NB4 (cell line): ENCODE data around the gene DMPK.
A peak's percentile ranks its signal among the peaks of the same experiment; 100 is the strongest.

Source experiments
- DNase-seq: peaks from one replicate; pipeline ENCODE4 v3.0.0; 2010; ENCODE audit warnings: low read depth
- H3K4me3 ChIP-seq: one replicate; pipeline ENCODE4 v1.5.1; 2011; ENCODE audit warnings: mild to moderate bottlenecking, low read depth, low read length, moderate library complexity
- CTCF ChIP-seq: IDR thresholded peaks from one replicate; pipeline ENCODE4 v1.5.1; 2012; ENCODE audit warnings: low read depth, low read length
- MYC ChIP-seq: IDR thresholded peaks from 2 replicates; pipeline ENCODE4 v1.6.1; 2011; ENCODE audit warnings: low read depth, low read length
- POLR2A ChIP-seq: IDR thresholded peaks from 2 replicates; pipeline ENCODE4 v1.6.1; 2011; ENCODE audit warnings: mild to moderate bottlenecking; ENCODE audit not compliant: insufficient read length; ENCODE audit errors: extremely low read depth
- TF ChIP-seq, protein P1 (sequence below): IDR thresholded peaks from 2 replicates; pipeline ENCODE4 v1.6.1; 2011; ENCODE audit warnings: low read depth, low read length

Gene DMPK

DNA sequence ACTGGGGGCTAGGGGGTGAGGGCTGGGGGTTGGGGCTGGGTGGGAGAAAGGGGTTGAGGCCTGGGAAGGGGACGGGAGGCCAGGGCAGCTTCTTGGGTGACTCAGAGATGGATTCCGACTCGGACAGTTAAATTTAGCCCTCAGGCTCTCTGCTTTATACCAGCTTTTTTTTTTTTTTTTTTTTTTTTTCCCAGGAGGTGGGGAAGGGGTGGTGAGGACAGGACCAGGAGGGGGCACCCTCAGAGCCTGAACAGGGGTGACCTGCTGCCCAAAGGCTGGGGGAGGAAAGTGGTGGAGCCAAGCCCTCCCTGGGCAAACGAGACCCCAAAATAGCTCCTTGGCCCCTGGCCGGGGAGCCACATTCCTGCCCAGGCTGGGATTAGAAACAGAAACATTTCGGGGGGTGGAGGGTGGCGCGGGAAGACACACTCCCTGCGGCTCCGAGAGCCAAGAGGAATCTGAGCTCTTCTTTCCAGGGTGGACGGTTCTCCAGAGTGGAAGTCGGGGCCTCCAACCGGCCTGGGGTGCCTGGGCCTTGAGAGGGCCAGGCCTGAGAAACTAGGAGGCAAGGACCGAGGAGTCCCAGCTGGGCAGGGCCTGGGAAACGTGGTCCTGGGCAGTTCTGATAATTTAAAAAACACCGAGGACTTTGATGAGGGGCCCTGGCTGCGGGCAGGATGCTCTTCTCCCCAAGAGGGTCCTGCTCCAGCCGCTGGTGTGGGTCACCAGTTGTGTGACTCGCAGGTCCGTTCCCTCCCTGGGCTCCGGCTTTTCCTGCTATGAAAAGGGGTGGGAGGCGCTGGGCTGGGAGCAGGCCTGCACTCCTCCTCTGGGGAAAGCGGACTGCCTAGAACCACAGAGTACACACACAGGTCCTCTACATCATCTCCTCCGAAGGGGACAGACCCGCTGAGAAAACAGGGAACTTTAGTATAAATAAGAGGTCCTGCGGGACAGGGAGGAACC lies 813 bp upstream of the DMPK start:
- DNase-seq: no peak
- TF ChIP-seq MYC (no peak), POLR2A (no peak), CTCF (no peak)
- TF ChIP-seq, protein P1, sequence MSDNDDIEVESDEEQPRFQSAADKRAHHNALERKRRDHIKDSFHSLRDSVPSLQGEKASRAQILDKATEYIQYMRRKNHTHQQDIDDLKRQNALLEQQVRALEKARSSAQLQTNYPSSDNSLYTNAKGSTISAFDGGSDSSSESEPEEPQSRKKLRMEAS: no peak
- H3K4me3 ChIP-seq: no peak overlapping the region

GRCh38 chr19:45781214-45782161 lies 802 bp downstream of the DMPK start:
- no peak overlapping the region for H3K4me3 ChIP-seq
- no peak for TF ChIP-seq CTCF
- TF ChIP-seq, protein P1: no peak
- no peak for TF ChIP-seq MYC
- no peak for TF ChIP-seq POLR2A
- no peak for DNase-seq

GRCh38 chr19:45780448-45781213 lies 1.7 kb downstream of the DMPK start:
- no peak for DNase-seq
- no peak overlapping the region for H3K4me3 ChIP-seq
- TF ChIP-seq POLR2A: no peak

DNA sequence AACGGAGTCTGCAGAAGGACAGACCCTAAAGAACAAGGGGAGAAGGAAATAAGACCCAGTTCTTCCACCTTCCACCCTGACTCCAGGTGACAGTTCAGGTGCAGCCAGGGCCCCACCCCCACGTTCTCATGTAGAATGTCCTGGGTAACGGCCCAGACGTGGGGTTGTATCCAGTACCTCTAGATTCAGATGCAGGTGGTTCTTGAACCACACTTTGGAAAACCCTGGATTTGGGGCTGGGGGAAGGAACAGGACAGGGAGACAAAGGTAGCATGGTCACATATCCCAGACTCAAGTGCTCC lies 2.2 kb downstream of the DMPK start:
- TF ChIP-seq POLR2A (no peak), MYC (no peak), CTCF (no peak)
- TF ChIP-seq, protein P1: no peak
- DNase-seq: no peak
- no peak overlapping the region for H3K4me3 ChIP-seq

DNA sequence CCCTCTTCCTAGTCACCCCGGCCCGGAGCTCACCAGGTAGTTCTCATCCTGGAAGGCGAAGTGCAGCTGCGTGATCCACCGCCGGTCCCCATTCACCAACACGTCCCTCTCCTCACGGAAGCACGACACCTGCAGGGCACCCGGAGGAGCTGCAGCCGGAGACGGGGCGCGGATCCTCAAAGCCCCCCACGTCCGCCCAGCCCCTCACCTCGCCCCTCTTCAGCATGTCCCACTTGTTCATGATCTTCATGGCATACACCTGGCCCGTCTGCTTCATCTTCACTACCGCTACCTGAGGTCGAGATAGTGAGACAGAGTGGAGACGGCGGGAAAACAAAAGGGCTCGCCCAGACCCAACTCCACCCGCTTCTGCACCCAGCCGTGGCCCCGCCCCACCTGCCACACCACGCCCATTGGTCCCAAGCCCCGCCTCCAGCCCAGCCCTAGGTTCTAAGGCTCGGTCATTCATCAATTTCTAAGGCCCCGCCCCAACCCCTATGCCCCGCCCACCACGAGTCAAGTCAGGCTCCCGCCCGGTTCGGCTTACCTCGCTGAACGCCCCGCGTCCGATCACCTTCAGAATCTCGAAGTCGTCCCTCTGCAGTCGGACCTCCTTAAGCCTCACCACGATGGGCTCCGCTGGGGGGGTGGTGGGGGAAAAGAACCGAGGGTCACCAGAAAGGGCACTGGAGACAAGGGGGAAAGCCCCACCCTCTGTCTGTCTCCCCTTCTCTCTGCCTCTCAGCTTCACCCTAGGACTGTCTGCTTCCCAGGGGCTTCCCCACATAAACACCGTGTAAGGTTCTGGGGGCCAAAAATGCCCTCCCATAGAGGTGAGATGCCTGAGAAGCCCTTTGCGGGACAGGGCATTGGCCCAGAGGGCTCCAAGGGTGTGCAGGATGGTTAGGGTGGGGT lies 2.8 kb downstream of the DMPK start:
- TF ChIP-seq MYC (no peak), CTCF (peak; percentile 48)
- H3K4me3 ChIP-seq: no peak overlapping the region
- DNase-seq: peak; percentile 70
